Lung microvascular endothelial cell (primary cell): ENCODE results near the gene TMEM41B. TPM values are rescaled to one million over a fixed set of nuclear protein-coding genes. Genes with fewer than 3 reads are reported as not detected.
"Not testable (repeated sequence)": the region's sequence is repeated elsewhere in the genome, so short reads cannot be mapped to it uniquely, and the experiment has no call there.

Source experiments
- DNase-seq, 2 donors: peaks; one replicate each; pipeline versions ENCODE4 v3.0.0 to v3.0.0-alpha.2; 2010; ENCODE audit warnings: low read depth in 2 of 2
- total RNA-seq: library from RNA; depleted of rRNA; stranded (reverse); fragments of >200 nt; gene quantifications from 2 replicates; pipeline ENCODE4 v1.2.1, GENCODE V29; 2014

The TMEM41B gene, protein sequence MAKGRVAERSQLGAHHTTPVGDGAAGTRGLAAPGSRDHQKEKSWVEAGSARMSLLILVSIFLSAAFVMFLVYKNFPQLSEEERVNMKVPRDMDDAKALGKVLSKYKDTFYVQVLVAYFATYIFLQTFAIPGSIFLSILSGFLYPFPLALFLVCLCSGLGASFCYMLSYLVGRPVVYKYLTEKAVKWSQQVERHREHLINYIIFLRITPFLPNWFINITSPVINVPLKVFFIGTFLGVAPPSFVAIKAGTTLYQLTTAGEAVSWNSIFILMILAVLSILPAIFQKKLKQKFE
- 31.4 and 49.0 TPM in 2 replicates for total RNA-seq

DNA sequence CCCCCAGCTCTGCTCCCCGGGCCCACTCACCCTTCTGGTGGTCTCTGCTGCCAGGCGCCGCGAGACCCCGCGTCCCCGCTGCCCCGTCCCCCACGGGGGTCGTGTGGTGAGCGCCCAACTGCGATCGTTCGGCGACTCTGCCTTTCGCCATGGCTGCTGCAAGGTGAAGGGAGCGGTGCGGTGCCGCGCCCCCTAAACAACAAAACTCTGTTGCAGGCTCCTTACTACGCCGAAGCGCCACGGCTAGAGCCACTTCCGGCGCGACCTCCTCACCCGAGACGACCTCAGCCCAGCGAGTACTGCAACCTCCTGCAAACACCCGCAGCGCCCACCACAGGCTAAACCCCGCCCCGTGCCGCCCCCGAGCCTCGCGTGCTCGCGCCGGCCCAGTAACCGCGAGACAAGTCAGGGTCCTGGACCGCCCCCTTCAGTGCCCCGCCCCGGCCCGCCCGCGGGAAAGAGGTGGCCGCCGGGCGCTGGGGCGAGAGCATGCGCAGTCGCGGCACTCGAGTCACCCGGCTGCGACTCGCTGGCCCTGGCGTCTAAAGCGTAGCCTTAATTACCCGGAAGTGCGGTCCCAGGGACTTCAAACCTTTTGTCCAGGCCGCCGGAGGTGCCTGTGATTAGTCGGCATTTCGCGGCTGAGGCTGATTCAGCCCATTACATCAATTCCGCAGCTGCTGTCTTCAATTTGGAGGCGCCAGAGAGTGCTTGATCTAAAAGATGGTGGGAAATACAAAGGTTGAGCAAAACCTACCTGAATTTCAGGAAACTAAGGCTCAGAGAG is at the start of gene TMEM41B:
TSS of gene TMEM41B (minus strand) at position 303 of the 787 bp plus-strand sequence. CDS start at position 151, 152 bp downstream.
- peak; percentile 97 to 99 for DNase-seq

DNA sequence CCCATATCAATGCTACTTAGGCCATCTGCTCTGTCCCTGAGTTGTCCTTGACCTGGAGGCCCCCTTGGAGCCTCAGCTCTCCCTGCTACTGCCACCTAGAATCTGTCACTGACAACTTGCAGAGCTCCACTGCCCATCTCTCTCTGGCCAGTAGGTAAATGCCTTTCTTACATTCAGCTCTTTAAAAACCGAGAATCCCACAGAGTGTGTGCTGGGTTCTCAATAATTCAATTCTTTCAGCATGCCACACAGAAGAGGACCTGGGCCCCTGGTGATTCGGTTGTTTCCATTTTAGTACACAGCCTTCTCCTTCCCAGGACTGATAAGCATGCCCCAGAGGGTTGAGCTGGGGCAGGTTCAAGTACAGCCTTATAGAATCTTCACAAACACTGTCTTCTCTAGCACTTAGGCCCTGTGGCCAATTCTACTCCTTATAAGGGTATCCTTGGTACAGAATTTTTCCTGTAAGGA is 48.0 kb upstream of the TMEM41B start:
- no peak for DNase-seq

DNA sequence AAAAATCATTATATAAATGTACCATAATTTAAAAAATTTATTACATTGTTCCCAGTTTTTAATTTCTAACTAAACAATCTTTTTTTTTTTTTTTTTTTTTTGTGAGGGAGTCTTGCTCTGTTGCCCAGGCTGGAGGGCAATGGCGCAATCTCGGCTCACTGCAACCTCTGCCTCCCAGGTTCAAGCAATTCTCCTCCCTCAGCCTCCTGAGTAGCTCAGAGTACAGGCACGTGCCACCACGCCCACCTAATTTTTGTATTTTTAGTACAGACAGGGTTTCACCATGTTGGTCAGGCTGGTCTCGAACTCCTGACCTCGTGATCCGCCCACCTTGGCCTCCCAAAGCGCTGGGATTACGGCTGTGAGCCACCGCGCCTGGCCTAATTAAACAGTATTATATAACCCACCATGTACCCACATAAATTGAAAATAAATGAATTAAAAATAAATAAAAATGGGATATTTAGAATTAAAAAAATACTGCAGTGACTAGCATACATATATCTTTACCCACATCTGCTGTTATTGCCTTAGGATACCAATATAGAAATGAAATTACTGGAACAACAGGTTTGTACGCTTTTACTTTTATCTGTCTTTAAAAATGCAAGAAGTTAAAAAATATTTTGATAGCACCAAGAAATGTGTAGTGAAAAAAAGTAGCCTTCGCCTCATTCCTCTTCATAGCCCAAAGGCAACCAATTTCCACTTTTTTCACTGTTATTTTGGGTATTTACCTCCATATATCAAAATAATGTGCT is 46.6 kb upstream of the TMEM41B start:
- DNase-seq: not testable (repeated sequence)

DNA sequence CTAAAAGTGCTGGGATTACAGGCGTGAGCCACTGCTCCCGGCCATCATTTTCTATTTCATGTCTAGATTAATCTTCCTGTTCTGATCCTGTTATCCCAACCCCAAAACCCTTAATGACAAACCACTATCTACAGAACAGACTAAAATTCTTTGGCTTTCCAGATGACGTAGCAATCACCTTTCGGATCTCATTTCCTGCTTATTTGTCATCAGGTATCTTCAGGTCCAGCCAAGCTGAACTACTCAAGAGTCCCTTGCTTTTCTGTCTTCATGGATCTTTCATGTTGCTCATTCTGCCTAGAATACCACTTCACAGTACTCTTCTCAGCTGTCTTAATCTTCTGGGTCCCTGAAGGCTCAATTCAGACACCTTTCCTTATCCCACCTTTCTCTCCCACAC is 42.6 kb upstream of the TMEM41B start:
- no peak for DNase-seq

DNA sequence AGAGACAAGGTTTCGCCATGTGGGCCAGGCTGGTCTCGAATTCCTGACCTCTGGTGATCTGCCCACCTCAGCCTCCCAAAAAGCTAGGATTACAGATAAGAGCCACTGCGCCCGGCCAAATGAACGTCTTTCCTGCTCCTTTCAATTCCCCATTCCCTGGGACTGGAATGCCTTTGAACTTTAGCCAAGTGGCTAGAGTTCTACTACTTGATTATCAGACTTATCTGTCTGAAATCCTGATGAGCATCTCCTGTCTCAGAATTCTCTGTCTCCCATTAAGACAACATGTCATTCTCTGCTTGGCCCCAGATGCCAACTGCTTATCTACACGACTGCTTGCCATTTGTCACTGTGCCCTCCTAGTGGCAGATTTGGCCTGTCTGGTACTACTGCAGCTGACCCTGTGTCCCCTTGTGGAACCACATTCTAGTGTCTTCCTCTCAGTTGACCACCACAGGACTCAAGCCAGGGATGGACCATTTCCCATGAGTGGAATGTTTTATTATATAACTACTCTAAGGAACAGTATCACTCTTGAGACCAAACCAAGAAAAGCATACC is 37.0 kb upstream of the TMEM41B start:
- no peak for DNase-seq

DNA sequence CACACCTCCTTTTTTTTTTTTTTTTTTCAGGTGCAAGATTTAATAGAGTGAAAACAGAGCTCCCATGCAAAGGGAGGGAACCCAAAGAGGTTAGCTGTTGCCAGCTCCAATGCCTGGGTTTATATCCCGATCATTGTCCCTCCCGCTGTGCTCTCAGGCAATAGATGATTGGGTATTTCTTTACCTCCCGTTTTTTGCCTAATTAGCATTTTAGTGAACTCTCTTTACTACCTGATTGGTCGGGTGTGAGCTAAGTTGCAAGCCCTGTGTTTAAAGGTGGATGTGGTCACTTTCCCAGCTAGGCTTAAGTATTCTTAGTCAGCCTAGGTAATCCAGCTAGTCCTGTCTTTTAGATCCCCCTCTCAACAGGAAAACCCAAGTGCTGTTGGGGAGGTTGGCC is 33.4 kb upstream of the TMEM41B start:
- not testable (repeated sequence) for DNase-seq

DNA sequence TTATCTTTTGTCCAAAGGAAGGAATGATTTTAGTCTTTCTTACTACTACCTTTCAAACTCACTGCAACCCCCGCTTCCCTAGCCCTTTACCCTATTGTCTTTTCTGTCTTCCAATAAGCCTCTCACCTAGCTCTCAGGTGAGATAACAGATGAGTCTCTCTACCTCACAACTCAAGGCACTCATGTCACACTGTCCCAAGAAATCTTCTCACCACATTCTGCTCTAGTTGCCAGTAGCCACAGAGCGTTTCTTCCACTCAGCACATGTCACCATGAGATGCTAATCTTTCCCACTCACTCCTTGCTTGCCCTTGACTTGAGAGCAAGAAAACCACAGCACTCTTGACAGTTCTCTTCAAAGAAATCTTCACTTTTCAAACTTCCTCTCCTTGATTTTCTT is 32.7 kb upstream of the TMEM41B start:
- DNase-seq: no peak

DNA sequence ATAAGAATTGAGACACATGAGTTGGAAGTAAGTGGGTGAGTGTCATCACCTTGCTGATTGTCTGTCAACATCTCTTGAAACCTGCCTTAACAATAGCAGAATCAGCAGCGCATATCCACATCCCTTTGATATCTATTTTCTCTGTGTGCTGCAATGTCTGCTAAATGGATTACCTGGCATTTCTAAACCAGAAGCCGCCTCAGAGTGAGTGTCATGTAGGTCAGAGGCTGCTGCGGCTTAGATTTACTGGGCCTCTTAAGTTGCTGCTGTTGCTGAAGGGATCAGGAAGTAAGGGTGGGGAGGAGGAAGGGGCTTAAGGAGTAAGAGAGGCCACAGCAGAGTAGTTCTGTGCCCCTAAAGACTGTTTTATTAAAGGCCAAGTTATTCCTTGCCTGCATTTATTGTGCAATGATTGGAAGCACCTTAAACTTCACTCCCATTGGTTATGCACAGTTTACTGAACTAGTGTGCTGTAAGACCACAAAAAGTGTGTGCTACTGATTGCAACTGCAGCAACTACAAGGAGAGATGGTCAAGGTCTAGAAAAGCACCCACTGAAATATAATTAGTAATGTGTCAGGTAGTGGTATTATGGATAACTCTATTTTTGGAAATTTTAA is 29.8 kb upstream of the TMEM41B start:
- DNase-seq: no peak

DNA sequence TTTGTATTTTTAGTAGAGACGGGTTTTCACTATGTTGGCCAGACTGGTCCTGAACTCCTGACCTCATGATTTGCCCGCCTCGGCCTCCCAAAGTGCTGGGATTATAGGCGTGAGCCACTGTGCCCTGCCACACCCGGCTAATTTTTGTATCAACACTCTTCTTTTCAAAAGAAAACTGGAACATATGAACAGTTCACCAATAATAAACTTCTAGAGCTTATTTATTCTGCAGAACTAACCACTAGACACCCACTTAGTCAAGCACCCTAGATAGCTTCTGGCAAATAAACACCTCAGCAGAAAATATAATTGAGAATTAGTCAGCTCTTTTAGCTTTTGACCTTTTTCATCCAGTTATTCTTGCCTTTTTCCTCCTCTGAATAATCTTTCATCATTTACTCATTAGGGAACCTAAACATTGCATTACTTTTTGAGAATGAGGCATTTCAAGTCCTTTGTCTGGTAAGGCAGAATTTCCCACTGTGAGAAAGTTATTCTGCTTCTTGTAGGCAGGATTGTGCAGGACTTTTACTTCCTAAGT is 27.3 kb upstream of the TMEM41B start:
- DNase-seq: no peak

DNA sequence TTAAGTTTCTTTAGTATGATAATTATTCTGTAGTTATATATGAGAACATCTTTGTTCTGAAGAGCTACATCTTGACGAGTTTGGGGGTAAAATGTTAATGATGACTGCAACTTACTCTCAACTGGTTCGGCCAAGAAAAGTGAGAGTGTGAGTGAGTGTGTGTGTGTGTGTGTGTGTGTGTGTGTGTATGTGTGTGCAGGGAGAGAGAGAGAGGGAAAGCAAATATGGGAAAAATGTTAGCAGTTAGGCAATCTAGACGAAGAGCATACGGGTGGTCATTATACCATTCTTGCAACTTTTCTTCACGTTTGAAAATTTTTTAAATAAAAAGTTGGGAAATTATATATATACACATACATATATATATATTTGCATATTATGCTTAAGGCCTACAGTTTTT is 18.3 kb upstream of the TMEM41B start:
- no peak for DNase-seq

DNA sequence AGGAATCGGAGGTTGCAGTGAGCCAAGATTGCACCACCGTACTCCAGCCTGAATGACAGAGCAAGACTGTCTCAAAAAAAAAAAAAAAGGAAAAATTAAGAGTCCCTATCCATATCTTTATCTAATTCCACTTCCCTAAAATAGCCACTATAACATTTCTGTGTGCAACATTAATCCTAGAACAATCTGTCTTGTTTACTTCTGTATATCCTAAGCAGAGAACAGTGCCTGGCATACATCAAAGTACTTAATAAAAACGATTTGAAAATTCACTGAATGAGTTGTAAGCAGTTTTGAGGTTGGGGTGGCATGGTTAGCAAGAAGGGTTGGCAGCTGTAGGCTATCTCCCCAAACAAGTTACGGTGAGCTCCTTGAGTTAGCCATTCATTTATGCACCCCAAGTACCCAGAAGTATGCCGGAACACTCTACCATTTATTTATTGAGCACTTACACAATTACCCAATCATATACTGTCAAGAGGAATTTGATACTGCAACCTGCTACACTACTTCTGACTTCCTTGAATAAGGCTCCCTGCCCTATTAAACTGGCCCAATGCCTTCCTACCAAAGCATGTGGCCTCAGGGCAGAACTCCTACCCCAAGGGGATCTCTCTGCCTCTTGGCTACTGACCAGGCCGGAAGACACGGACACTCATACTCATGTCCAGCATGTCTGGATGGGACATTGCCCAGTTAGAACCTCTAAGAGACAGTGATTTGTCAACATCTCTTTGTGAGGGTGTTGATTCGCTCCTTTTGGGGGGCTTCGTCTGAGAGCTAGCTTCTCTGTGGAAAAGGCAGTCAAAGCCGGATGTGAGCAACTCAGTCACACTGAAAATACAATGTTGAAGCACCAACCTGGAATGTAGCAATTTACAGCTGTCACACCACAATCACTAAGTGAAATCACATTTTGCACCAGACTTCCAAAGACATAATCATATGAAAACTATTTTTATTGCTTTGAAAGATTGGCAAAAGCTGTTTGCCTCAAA is 16.3 kb upstream of the TMEM41B start:
- DNase-seq: no peak

DNA sequence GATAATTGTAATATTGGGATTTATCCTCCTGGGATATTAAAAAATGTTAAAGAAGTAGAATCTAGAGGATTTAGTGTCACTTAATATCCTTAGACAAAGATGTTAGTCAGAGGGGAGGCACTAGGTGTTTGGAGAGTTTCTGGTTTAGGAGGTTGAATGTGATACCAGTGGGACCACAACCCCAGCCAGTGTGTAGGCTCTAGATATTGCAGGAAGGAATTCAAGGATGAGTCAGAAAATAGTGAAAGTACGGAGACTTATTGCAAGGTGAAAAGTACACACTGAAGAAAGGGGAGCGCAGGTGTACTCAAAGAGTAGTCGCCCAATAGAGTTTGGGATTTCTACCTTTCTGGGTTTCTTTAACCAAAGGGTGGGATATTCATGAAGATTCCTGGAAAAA is 5.7 kb upstream of the TMEM41B start:
- no peak for DNase-seq

DNA sequence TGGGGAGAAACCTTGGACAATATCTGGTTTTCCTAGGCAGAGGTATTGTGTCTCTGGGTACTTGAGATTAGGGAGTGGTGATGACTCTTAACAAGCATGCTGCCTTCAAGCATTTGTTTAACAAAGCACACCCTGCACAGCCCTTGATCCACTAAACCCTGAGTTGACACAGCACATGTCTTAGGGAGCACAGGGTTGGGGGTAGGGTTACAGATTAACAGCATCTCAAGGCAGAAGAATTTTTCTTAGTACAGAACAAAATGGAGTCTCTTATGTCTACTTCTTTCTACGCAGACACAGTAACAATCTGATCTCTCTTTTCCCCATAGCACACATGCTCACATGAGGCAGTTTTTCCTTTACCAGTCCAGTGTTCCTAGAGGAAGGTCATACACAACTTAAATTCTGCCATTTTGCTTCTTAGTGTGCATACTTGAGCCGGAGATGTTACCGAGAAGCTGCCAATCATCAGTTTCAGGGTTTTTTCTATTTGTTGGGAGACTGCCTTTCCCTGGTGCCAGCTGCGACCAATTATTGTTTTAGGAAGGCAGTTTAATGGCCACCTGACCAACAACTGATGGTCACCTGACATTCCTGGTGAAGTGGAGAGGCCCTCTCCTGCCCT is 5.1 kb upstream of the TMEM41B start:
- not testable (repeated sequence) for DNase-seq

DNA sequence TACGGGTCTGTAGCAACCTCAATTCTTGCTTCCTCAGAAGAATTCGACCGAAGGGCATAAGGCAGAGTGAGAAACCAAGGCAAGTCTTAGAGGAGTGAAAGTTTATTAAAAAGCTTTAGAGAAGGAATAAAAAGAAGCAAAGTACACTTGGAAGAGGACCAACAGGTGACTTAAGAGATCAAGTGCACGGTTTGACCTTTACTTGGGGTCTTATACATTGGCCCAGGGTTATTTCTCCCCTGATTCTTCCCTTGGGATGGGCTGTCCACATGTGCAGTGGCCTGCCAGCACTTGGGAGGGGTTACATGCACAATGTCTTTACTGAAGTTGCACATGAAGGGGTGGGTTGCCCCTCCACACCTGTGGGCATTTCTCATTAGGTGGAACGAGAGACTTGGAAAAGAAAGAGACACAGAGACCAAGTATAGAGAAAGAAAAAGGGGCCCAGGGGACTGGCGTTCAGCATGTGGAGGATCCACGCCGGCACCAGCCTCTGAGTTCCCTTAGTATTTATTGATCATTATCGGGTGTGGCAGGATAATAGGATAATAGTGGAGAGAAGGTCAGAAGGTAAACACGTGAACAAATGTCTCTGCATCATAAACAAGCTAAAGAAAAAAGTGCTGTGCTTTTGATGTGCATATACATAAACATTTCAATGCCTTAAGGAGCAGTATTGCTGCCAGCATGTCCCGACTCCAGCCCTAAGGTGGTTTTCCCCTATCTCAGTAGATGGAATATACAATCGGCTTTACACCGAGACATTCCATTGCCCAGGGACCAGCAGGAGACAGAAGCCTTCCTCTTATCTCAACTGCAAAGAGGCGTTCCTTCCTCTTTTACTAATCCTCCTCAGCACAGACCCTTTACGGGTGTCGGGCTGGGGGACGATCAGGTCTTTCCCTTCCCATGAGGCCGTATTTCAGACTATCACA is 4.3 kb upstream of the TMEM41B start:
- not testable (repeated sequence) for DNase-seq

DNA sequence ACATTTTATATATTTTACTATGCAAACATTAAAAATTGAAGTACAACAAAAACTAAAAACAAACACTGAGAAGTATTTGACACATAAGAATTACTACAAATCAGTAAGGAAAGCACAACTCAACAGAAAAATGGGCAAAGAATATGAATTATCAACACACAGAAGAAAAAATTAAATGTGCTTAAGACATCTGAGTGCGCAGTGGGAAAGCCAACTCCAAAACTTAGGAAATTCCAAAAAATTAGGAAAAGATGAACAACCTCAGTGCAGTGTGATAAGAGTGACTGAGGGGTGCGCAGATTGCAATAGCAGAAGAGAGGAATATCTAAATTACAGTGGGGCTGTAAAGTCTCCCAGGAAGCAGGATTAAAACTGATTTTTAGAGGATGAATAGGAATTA is 1.9 kb upstream of the TMEM41B start:
- DNase-seq: no peak

DNA sequence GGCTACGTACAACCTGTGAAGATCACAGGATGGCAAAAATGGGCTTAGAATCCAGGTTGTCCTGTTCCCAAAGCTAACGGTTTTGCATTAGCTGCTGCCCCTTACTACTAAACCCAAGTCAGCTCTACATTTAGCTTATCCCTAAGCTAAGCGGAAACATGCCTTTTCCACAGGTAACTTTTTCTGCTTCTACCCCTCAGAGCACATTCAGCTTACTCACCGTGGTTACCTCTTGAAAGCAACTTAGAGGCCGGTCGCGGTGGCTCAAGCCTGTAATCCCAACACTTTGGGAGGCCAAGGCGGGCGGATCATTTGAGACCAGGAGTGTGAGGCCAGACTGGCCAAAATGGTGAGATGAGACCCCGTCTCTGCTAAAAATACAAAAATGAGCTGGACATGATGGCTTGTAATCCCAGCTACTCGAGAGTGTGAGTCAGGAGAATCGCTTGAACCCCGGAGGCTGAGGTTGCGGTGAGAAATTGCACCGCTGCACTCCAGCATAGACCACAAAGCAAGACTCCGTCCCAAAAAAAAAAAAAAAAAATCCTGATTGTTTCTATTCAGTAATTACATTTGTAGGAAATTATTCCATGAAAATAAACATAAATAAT is 790 bp upstream of the TMEM41B start:
- DNase-seq: no peak

DNA sequence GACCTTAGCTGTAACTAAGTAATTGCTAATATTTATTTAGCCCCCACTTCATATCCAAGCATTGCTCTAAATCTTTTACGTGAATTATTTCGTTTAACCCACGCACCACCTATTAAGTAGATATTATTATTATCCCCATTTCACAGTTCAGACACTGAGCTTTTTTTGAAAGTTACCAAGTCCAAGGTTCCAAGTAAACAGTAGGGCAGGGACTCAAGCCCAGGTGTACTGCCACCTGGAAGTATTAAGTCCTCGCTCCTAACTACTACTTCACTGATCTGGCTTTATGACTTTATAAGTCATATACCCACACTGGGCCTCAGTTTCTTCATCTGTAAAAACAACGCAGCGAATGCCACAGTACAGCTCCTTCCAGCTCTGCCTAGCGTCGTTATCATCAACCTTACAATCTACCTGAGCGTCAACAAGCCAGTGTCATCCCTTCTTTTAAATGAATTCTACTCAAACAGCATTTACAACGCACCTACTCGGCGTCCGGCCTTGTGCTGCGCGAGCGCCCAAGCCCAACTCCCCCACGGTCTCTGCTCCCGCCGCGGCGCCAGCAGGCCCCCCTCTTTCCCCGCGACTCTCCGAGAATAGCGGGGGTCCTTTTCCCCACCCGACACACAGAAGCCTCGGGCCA is 624 bp downstream of the TMEM41B start:
- peak; percentile 37 to 50 for DNase-seq
